K562 (cell line): ENCODE measurements around the gene CHSY1. TPM values are rescaled to one million over a fixed set of nuclear protein-coding genes. Genes with fewer than 3 reads are reported as not detected.

Experiments used
- ATAC-seq: fragments of 200-7000 bp; cut with Tn5 transposase; 3 replicates; pipeline ENCODE4 v1.9.1; 2020; ENCODE audit warnings: moderate library complexity
- BruUV-seq: library from RNA; stranded (reverse); fragments of 400-500 nt; replicated peaks from 2 replicates; lab custom pipeline; 2021; lab: Mats Ljungman, UMichigan
- CTCF ChIA-PET: fragments of 300-600 bp; formaldehyde crosslinking; extraction: SDS; loops from one replicate; lab custom pipeline; 2021; ENCODE audit warnings: low intra/inter-chr PET ratio; lab: Yijun Ruan, JAX
- POLR2A ChIA-PET: fragments of 300-600, 350-650 bp; sonication (Branson Sonifier 250); formaldehyde crosslinking; extraction: SDS; loops from one replicate; lab custom pipeline; 2021; ENCODE audit warnings: antibody characterized with exemption, inconsistent platforms; lab: Yijun Ruan, JAX
- DNase-seq, 4 experiments: peaks; one replicate each; pipeline versions ENCODE4 v3.0.0 to v3.0.0-alpha.2; 2011 to 2018; ENCODE audit warnings: low spot score in 3 of 4, mixed read lengths in 3 of 4; ENCODE audit errors: extremely low read depth in 1 of 4
- FAIRE-seq: peaks from 2 replicates; lab custom pipeline; 2011; peaks lifted over from hg19 to GRCh38; lab: Jason Lieb, UNC
- H2AFZ ChIP-seq: 2 replicates; pipeline ENCODE4 v1.6.0; 2011; ENCODE audit warnings: low read depth, low read length, control low read depth, inconsistent platforms
- H3K27ac ChIP-seq: fragments of 200-600 bp; 3 replicates; pipeline ENCODE4 v1.8.0; 2011; ENCODE audit warnings: low read depth, mild to moderate bottlenecking, control low read depth, inconsistent platforms, low read length, moderate library complexity, mixed read lengths; ENCODE audit errors: extremely low read depth
- H3K27me3 ChIP-seq, 2 experiments: fragments of 300-600 bp in 1 of 2; 2 replicates in 1 of 2; 3 replicates in 1 of 2; pipeline versions ENCODE4 v1.6.0 to v1.8.0; 2011; ENCODE audit warnings: inconsistent platforms in 2 of 2, low read length in 2 of 2, mild to moderate bottlenecking in 1 of 2, mixed read lengths in 1 of 2, moderate library complexity in 1 of 2; ENCODE audit not compliant: control insufficient read depth in 2 of 2, insufficient read depth in 2 of 2
- H3K36me3 ChIP-seq: fragments of 300-600 bp; 3 replicates; pipeline ENCODE4 v1.8.0; 2011; ENCODE audit warnings: mild to moderate bottlenecking, low read length, inconsistent platforms; ENCODE audit not compliant: control insufficient read depth, insufficient read depth
- H3K4me1 ChIP-seq, 2 experiments: fragments of 200-600 bp in 1 of 2; replicated peaks in 1 of 2; 2 replicates in 1 of 2; 3 replicates in 1 of 2; pipeline versions ENCODE4 v1.5.1 to v1.8.0; 2011; ENCODE audit warnings: inconsistent platforms in 2 of 2, low read length in 2 of 2, mild to moderate bottlenecking in 1 of 2, mixed read lengths in 1 of 2, moderate library complexity in 1 of 2; ENCODE audit not compliant: control insufficient read depth in 2 of 2, insufficient read depth in 2 of 2
- H3K4me2 ChIP-seq: 2 replicates; pipeline ENCODE4 v1.6.1; 2011; ENCODE audit warnings: low read length, control low read depth, inconsistent platforms, mixed read lengths; ENCODE audit not compliant: insufficient read depth
- H3K4me3 ChIP-seq: fragments of 200-600 bp; sonication (generic), shearing (Covaris generic); 2 replicates; pipeline ENCODE4 v1.5.1; 2016; ENCODE audit warnings: control low read depth, inconsistent platforms
- H3K79me2 ChIP-seq: fragments of 200-600 bp; 3 replicates; pipeline ENCODE4 v1.8.0; 2011; ENCODE audit warnings: low read length, inconsistent platforms; ENCODE audit not compliant: control insufficient read depth, insufficient read depth
- H3K9ac ChIP-seq, 2 experiments: 2 replicates each; pipeline versions ENCODE4 v1.6.0 to v1.6.1; 2011; ENCODE audit warnings: low read depth in 2 of 2, low read length in 2 of 2, control low read depth in 1 of 2, inconsistent platforms in 1 of 2, mild to moderate bottlenecking in 1 of 2, mixed read lengths in 1 of 2; ENCODE audit not compliant: insufficient read depth in 1 of 2
- H3K9me1 ChIP-seq: one replicate; pipeline ENCODE4 v1.6.0; 2011; ENCODE audit warnings: inconsistent platforms, mild to moderate bottlenecking, low read length, moderate library complexity; ENCODE audit not compliant: control insufficient read depth, insufficient read depth
- H3K9me3 ChIP-seq: replicated peaks from 2 replicates; pipeline ENCODE4 v1.5.1; 2011; ENCODE audit warnings: low read depth, low read length, inconsistent platforms; ENCODE audit not compliant: control insufficient read depth, insufficient read depth
- H4K20me1 ChIP-seq: replicated peaks from 2 replicates; pipeline ENCODE4 v1.6.1; 2011; ENCODE audit warnings: low read length, inconsistent platforms, mixed read lengths; ENCODE audit not compliant: control insufficient read depth, insufficient read depth
- KHSRP ChIP-seq: fragments of 450-650 bp; IDR thresholded peaks from 2 replicates; pipeline ENCODE4 v1.6.1; 2017
- TFAM ChIP-seq: fragments of 250-450 bp; sonication (Bioruptor Pico); conservative IDR thresholded peaks from 2 replicates; pipeline ENCODE4 v1.5.0; 2021; ENCODE audit warnings: mild to moderate bottlenecking, moderate library complexity
- WGBS: fragments of 100-300 bp; shearing (Covaris generic); methylation state at CpG from one replicate; pipeline ENCODE4 v1.1.6; 2016; ENCODE audit warnings: low coverage, mixed read lengths; ENCODE audit not compliant: insufficient coverage; ENCODE audit errors: missing lambda C conversion rate; 5-methylcytosine and 5-hydroxymethylcytosine counted together
- in situ Hi-C: fragments of 300-500 bp; cut with MboI; formaldehyde crosslinking; loops from 4 replicates; pipeline ENCODE4 v1.15.0; 2018; ENCODE audit warnings: inconsistent platforms, mixed read lengths
- intact Hi-C: fragments of 100-400 bp; cut with micrococcal nuclease; formaldehyde crosslinking; loops from 2 replicates; pipeline ENCODE4 v1.14.2; 2022
- polyA plus RNA-seq, 8 experiments: library from polyadenylated mRNA; depleted of rRNA in 4 of 8; stranded (reverse) in 5 of 8; unstranded in 3 of 8; fragments of >200 nt; fragmentation: Nextera tagmentation in 2 of 8; fragmentation: Illumina TruSeq in 1 of 8; extraction: Ambion mirVana in 2 of 8; extraction: Trizol in 1 of 8; gene quantifications; 2 replicates each; pipeline versions ENCODE4 v1.2.1 to v1.2.3, GENCODE V29; 2011 to 2014; ENCODE audit warnings: inconsistent platforms in 1 of 8, missing spikeins in 1 of 8
- total RNA-seq, 7 experiments: library from RNA; depleted of rRNA in 6 of 7; stranded (reverse); fragments of >200 nt in 6 of 7; fragmentation: Illumina TruSeq in 2 of 7; extraction: Trizol in 2 of 7; gene quantifications; 2 replicates each; pipeline versions ENCODE4 v1.2.1 to v1.2.3, GENCODE V29; 2011 to 2021; ENCODE audit warnings: low replicate concordance in 1 of 7
- TF ChIP-seq, protein P1 (sequence below): fragments of 450-650 bp; formaldehyde crosslinking; IDR thresholded peaks from 2 replicates; pipeline ENCODE4 v1.4.0; 2020; ENCODE audit warnings: mild to moderate bottlenecking, moderate library complexity

CHSY1 gene
- total and polyA plus RNA-seq, 9 of the 15 experiments (the other 6 are each of a cell fraction or from before 2014, with no cell fraction given) = 7.0 to 16.4 (median 13.4) TPM

DNA sequence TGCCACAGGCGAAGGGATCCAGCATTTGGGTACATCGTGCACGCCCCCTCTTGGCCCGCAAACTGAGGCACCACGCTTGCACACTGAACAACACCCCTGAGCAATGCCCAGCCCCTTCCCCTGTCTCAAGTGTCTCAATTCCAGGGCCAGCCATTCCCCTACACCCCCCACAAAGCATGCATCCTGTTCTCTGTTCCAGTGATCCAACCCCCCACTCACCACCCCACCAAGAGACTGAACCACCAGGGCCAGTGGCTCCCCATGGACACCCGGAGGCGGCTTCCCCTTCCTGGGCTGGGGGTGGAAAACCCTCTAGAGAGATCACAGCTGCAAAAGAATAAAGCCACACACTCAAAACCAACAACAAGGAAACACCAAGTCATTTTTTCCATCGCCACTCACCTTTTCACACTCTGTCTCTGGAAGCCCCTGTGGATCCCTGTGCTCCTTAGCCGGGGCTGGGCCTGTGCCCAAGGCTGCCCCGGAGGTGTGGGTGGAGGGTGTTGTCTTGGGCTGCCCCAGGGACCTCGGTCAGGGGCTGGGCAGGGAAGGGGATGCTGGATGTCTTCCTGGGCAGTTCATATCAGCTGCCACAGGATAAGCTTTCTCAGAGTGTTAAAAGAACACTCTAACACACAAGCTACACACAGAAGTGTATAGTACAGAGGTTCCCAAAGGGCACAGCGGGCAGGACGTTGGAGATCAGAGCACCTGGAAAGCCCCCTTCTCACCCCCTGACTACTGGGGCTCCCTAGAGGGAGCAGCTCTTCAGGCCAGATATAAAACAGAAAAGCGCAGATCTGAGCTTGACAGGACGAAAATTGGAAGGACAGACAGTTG is 92.5 kb downstream of the CHSY1 start:
- peaks cover 1 to 3% of the 10 kb centered on the region in 2 experiments; a peak in 3 of 5 replicates for H3K4me1 ChIP-seq
- no peak overlapping the region for H3K27ac ChIP-seq
- FAIRE-seq (no peak), ATAC-seq (no peak), DNase-seq (no peak)
- no peaks in the 10 kb centered on the region for H3K9me1 ChIP-seq
- no peaks in the 10 kb centered on the region for H4K20me1 ChIP-seq
- 36% methylated on average over 10 of the region's 15 CpGs for WGBS
- no peaks in the 10 kb centered on the region for H3K79me2 ChIP-seq
- in situ Hi-C loops = no loop called here
- H3K9me3 ChIP-seq = no peaks in the 10 kb centered on the region; the same call in 1 of the 2 replicates
- intact Hi-C loops = no loop called here
- H2AFZ ChIP-seq = no peak overlapping the region
- H3K27me3 ChIP-seq = no peaks in the 10 kb centered on the region
- CTCF ChIA-PET = interaction anchor here (0.6 kb wide), 1 partner anchor 240 kb away, joined by 3 read pairs; the partner anchor contains the start of gene LRRK1
- no TSS peak for BruUV-seq
- no peak overlapping the region for H3K4me3 ChIP-seq
- TF ChIP-seq TFAM = no peak
- TF ChIP-seq, protein P1, sequence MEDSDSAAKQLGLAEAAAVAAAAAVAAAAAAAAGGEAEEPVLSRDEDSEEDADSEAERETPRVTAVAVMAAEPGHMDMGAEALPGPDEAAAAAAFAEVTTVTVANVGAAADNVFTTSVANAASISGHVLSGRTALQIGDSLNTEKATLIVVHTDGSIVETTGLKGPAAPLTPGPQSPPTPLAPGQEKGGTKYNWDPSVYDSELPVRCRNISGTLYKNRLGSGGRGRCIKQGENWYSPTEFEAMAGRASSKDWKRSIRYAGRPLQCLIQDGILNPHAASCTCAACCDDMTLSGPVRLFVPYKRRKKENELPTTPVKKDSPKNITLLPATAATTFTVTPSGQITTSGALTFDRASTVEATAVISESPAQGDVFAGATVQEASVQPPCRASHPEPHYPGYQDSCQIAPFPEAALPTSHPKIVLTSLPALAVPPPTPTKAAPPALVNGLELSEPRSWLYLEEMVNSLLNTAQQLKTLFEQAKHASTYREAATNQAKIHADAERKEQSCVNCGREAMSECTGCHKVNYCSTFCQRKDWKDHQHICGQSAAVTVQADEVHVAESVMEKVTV (CRISPR knock-in tag) = no peak
- TF ChIP-seq KHSRP = no peak
- H3K4me2 ChIP-seq = no peak overlapping the region
- POLR2A ChIA-PET = interaction anchor here (0.6 kb wide), 2 partner anchors 8 to 21 kb away, joined by 3 read pairs; no protein-coding TSS in a partner anchor
- no peak overlapping the region; a peak in 1 of 4 replicates for H3K9ac ChIP-seq
- no peaks in the 10 kb centered on the region for H3K36me3 ChIP-seq
